Right cardiac atrium (tissue), 5 donors: ENCODE measurements around the gene LILRB1. TPM values are rescaled to one million over a fixed set of nuclear protein-coding genes. Genes with fewer than 3 reads are reported as not detected.
"Not testable (repeated sequence)": the region's sequence is repeated elsewhere in the genome, so short reads cannot be mapped to it uniquely, and the experiment has no call there.

Source experiments
- ATAC-seq, 2 donors: fragments of 200-7000 bp; cut with Tn5 transposase; one replicate each; pipeline versions ENCODE4 v1.8.0 to v1.9.1; 2020; ENCODE audit warnings: moderate library complexity in 2 of 2, mild to moderate bottlenecking in 1 of 2
- DNase-seq, 3 donors: peaks; one replicate each; pipeline ENCODE4 v3.0.0-alpha.2; 2020
- H3K27ac ChIP-seq: one replicate; pipeline ENCODE4 v1.5.1; 2013; ENCODE audit warnings: mild to moderate bottlenecking, low read length, control low read depth, moderate library complexity
- H3K27me3 ChIP-seq: one replicate; pipeline ENCODE4 v1.6.1; 2013; ENCODE audit not compliant: control insufficient read depth, insufficient read depth
- H3K4me1 ChIP-seq: one replicate; pipeline ENCODE4 v1.6.1; 2013; ENCODE audit warnings: low read length; ENCODE audit not compliant: control insufficient read depth, insufficient read depth
- H3K4me3 ChIP-seq: one replicate; pipeline ENCODE4 v1.5.1; 2013; ENCODE audit warnings: low read length, control low read depth
- H3K9me3 ChIP-seq: one replicate; pipeline ENCODE4 v1.6.1; 2013; ENCODE audit warnings: low read length; ENCODE audit not compliant: control insufficient read depth
- WGBS: extraction: QIAGEN DNeasy Blood & Tissue Kit; methylation state at CpG from one replicate; pipeline ENCODE4 v1.1.7; 2013; 5-methylcytosine and 5-hydroxymethylcytosine counted together
- intact Hi-C, 4 donors: fragments of 100-400 bp; cut with DNase I; formaldehyde crosslinking; loops; one replicate each; pipeline versions ENCODE4 v1.11.0 to v1.14.0; 2022 to 2023
- long read RNA-seq, 4 donors: library from polyadenylated mRNA; unstranded; transcript quantifications; one replicate each; pipeline ENCODE4 v2.0.0, GENCODE V29; 2020 to 2021
- polyA plus RNA-seq: library from polyadenylated mRNA; stranded (reverse); fragments of 200-250 nt; gene quantifications from one replicate; pipeline ENCODE4 v1.2.3, GENCODE V29; 2013
- total RNA-seq, 4 donors: library from RNA; stranded (reverse); fragmentation: NEBNext Ultra II Directional; extraction: Animal tissue kit (Norgen Biotek cat#: 25700); gene quantifications; one replicate each; pipeline ENCODE4 v1.2.1, GENCODE V29; 2021
- donor health status: healthy with polysubstance abuse.
- donor health status: DM: no; HTN: yes; CAD: no.
- donor health status: DM: no; HTN: no; CAD: no.
- donor health status: DM: no; HTN: yes; CAD: no; lungs with severe emphysema.
- donor health status: DM: yes; HTN: yes; CAD: no.

LILRB1 gene
- 1 to 10 TPM; 2.4 to 4.1 (median 2.7) TPM for total RNA-seq
- polyA plus RNA-seq: 1.2 TPM
- long read RNA-seq, donor 1, partial matches to known transcripts: 4 of 9 reads
- long read RNA-seq, donor 1, other reads (novel, unspliced or antisense): 4 of 9 reads
- long read RNA-seq, donor 2, partial matches to known transcripts: 1 of 3 reads
- long read RNA-seq, donor 2, other reads (novel, unspliced or antisense): 2 of 3 reads
- long read RNA-seq, donor 3, partial matches to known transcripts: 1 of 4 reads
- long read RNA-seq, donor 3, other reads (novel, unspliced or antisense): 3 of 4 reads
- long read RNA-seq, donor 4: 0 reads

- DNase-seq, intact Hi-C loops, ATAC-seq, H3K27me3 ChIP-seq, H3K27ac ChIP-seq, H3K4me1 ChIP-seq, H3K9me3 ChIP-seq, H3K4me3 ChIP-seq: not testable (repeated sequence)
- 65% methylated on average over 9 of the region's 9 CpGs for WGBS
Observed at GRCh38 chr19:54630262-54630661, at the start of gene LILRB1. LILRB1 (plus strand) TSS chr19:54630484; CDS start chr19:54631074, 590 bp downstream.

- Histone ChIP-seq H3K4me3 (no peak overlapping the region), H3K9me3 (no peaks in the 10 kb centered on the region), H3K4me1 (no peaks in the 10 kb centered on the region), H3K27me3 (no peaks in the 10 kb centered on the region), H3K27ac (no peak overlapping the region)
- ATAC-seq (no peak), DNase-seq (no peak)
- intact Hi-C loops: no loop called here
- WGBS: 65% methylated on average over 5 of the region's 5 CpGs
Observed at GRCh38 chr19:54586397-54586796, 43.9 kb upstream of the LILRB1 start.

GRCh38 chr19:54587026-54587425 is 43.3 kb upstream of the LILRB1 start:
- 69% methylated on average over 7 of the region's 7 CpGs for WGBS
- ATAC-seq: no peak
- intact Hi-C loops: no loop called here
- Histone ChIP-seq H3K4me3 (no peak overlapping the region), H3K27ac (no peak overlapping the region), H3K4me1 (no peaks in the 10 kb centered on the region), H3K9me3 (no peaks in the 10 kb centered on the region), H3K27me3 (no peaks in the 10 kb centered on the region)
- DNase-seq: no peak

GRCh38 chr19:54593445-54593844 is 36.8 kb upstream of the LILRB1 start, which contains the start of gene LILRA1:
LILRA1 (plus strand) TSS chr19:54593632; CDS start chr19:54594245, 613 bp downstream.
- not testable (repeated sequence) for ATAC-seq, H3K27ac ChIP-seq

GRCh38 chr19:54593931-54594626 is 36.2 kb upstream of the LILRB1 start:
- H3K4me3 ChIP-seq, H3K9me3 ChIP-seq, H3K4me1 ChIP-seq, intact Hi-C loops, H3K27me3 ChIP-seq, H3K27ac ChIP-seq: not testable (repeated sequence)
- WGBS: 70% methylated on average over 9 of the region's 9 CpGs
- ATAC-seq (peak; percentile 15 to 40), DNase-seq (peak in 1 of 3 donors; percentile 51)

More at GRCh38 chr19:54593445-54593844, 36.8 kb upstream of the LILRB1 start, which contains the start of gene LILRA1:
- H3K27me3 ChIP-seq, H3K4me1 ChIP-seq, H3K4me3 ChIP-seq, intact Hi-C loops, H3K9me3 ChIP-seq: not testable (repeated sequence)
- peak in 1 of 3 donors; percentile 38 for DNase-seq
- WGBS: 63% methylated on average over 6 of the region's 6 CpGs

GRCh38 chr19:54594737-54595136 is 35.5 kb upstream of the LILRB1 start:
- H3K4me3 ChIP-seq: no peak overlapping the region
- 80% methylated on average over 5 of the region's 5 CpGs for WGBS
- H3K27ac ChIP-seq: no peak overlapping the region
- no peaks in the 10 kb centered on the region for H3K4me1 ChIP-seq
- H3K9me3 ChIP-seq: no peaks in the 10 kb centered on the region
- no peak for DNase-seq
- no peak for ATAC-seq
- no peaks in the 10 kb centered on the region for H3K27me3 ChIP-seq
- intact Hi-C loops: no loop called here

GRCh38 chr19:54595680-54596436 is 34.4 kb upstream of the LILRB1 start:
- intact Hi-C loops, H3K27me3 ChIP-seq, H3K4me3 ChIP-seq, H3K9me3 ChIP-seq, ATAC-seq, H3K27ac ChIP-seq, H3K4me1 ChIP-seq: not testable (repeated sequence)
- peak in 1 of 3 donors; percentile 35 for DNase-seq
- WGBS: 87% methylated on average over 26 of the region's 26 CpGs

- ATAC-seq: no peak
- DNase-seq: no peak
Observed at GRCh38 chr19:54600212-54600611, 30.1 kb upstream of the LILRB1 start.

GRCh38 chr19:54606230-54606629 is 24.1 kb upstream of the LILRB1 start:
- DNase-seq: no peak
- H3K27ac ChIP-seq: no peak overlapping the region
- H3K9me3 ChIP-seq: no peaks in the 10 kb centered on the region
- ATAC-seq: peak in 1 of 2 donors; percentile 22
- no peaks in the 10 kb centered on the region for H3K27me3 ChIP-seq
- 56% methylated on average over 4 of the region's 4 CpGs for WGBS
- intact Hi-C loops: no loop called here
- no peak overlapping the region for H3K4me3 ChIP-seq
- no peaks in the 10 kb centered on the region for H3K4me1 ChIP-seq

More at GRCh38 chr19:54600212-54600611, 30.1 kb upstream of the LILRB1 start:
- H3K27ac ChIP-seq: no peak overlapping the region
- H3K4me3 ChIP-seq: no peak overlapping the region
- intact Hi-C loops: no loop called here
- no peaks in the 10 kb centered on the region for H3K27me3 ChIP-seq
- 59% methylated on average over 5 of the region's 5 CpGs for WGBS
- H3K9me3 ChIP-seq: no peaks in the 10 kb centered on the region
- H3K4me1 ChIP-seq: no peaks in the 10 kb centered on the region

GRCh38 chr19:54606891-54607784 is 23.1 kb upstream of the LILRB1 start:
- peak; percentile 47 to 51 for ATAC-seq
- H3K27me3 ChIP-seq: no peaks in the 10 kb centered on the region
- no peak overlapping the region for H3K4me3 ChIP-seq
- no peak overlapping the region for H3K27ac ChIP-seq
- WGBS: 67% methylated on average over 16 of the region's 16 CpGs
- H3K4me1 ChIP-seq: no peaks in the 10 kb centered on the region
- intact Hi-C loops: no loop called here
- DNase-seq: peak in 1 of 3 donors; percentile 67
- H3K9me3 ChIP-seq: peaks cover 1% of the 10 kb centered on the region
